Measurements from ENCODE around the gene FBXL16. TPM values are rescaled to one million over a fixed set of nuclear protein-coding genes. Genes with fewer than 3 reads are reported as not detected.

Gene FBXL16
- total and polyA plus RNA-seq, 2 experiments from 2014 or later: 8.9 to 12.6 TPM

GRCh38 chr16:675884-676564 is 29.6 kb downstream of the FBXL16 start:
- Mint-ChIP-seq H3K9me3 (no peaks in the 10 kb centered on the region; the same call in 2 of the 3 replicates), H3K4me3 (0 out of 3 replicates have a peak overlapping the region, but pooled peaks have one; percentile 40), H3K27me3 (ENCODE audit: insufficient read depth, low read depth, poor library complexity) (peaks cover 12% of the 10 kb centered on the region), H3K4me1 (peaks cover 18% of the 10 kb centered on the region), H3K36me3 (ENCODE audit: low read depth) (peaks cover 9% of the 10 kb centered on the region; the same call in 2 of the 3 replicates), H3K27ac (no peak overlapping the region)
- H3K27me3 ChIP-seq (ENCODE audit: insufficient read depth): no peaks in the 10 kb centered on the region
- H3K4me1 ChIP-seq (ENCODE audit: insufficient read depth): peaks cover 11% of the 10 kb centered on the region; the same call in 1 of the 2 replicates
- peaks cover 4% of the 10 kb centered on the region; the same call in 1 of the 2 replicates for H3K79me2 ChIP-seq (replicated peaks; ENCODE audit: insufficient read depth)
- no peaks in the 10 kb centered on the region for H3K9me2 ChIP-seq (ENCODE audit: insufficient read depth)
- peak; percentile 36 for DNase-seq (ENCODE audit: low spot score)
- no peak overlapping the region for H2AFZ ChIP-seq
- H3K4me2 ChIP-seq: peak overlapping the region; percentile 86
- TF ChIP-seq POLR2AphosphoS5 (IDR thresholded peaks at IDR 0.05; ENCODE audit: low read depth): no peak
- TF ChIP-seq REST (IDR thresholded peaks at IDR 0.05; ENCODE audit: unreplicated experiment): no peak
- TF ChIP-seq ZNF114 (CRISPR knock-in tag; IDR thresholded peaks at IDR 0.05): no peak
- no peak for TF ChIP-seq CREB1 (CRISPR knock-in tag; IDR thresholded peaks at IDR 0.05; ENCODE audit: low read depth)
- H3K4me3 ChIP-seq: peak overlapping the region; percentile 66
- no peak; the same call in 2 of the 3 replicates for ATAC-seq
- H3K36me3 ChIP-seq (ENCODE audit: insufficient read depth): peaks cover under 1% of the 10 kb centered on the region; the same call in 1 of the 2 replicates
- H3F3A ChIP-seq (replicated peaks; ENCODE audit: low read depth): peaks cover 18% of the 10 kb centered on the region
- H4K20me1 ChIP-seq (replicated peaks; ENCODE audit: insufficient read depth): peaks cover 3% of the 10 kb centered on the region
- H3K27ac ChIP-seq (ENCODE audit: low read depth): no peak overlapping the region

- Mint-ChIP-seq H3K4me3 (peak within 1 kb of the TSS; percentile 72), H3K27me3 (ENCODE audit: insufficient read depth, low read depth, poor library complexity) (peaks cover 10% of the 10 kb centered on the region), H3K27ac (no peak within 1 kb of the TSS), H3K9me3 (no peaks in the 10 kb centered on the region; the same call in 2 of the 3 replicates), H3K4me1 (peaks cover 17% of the 10 kb centered on the region), H3K36me3 (ENCODE audit: low read depth) (peaks cover 14% of the 10 kb centered on the region; the same call in 2 of the 3 replicates)
- DNase-seq (ENCODE audit: low spot score) (peak; percentile 80), ATAC-seq (peak; percentile 5)
- peaks cover 5% of the 10 kb centered on the region; the same call in 1 of the 2 replicates for H3K36me3 ChIP-seq (ENCODE audit: insufficient read depth)
- H3K9me2 ChIP-seq (ENCODE audit: insufficient read depth): no peaks in the 10 kb centered on the region
- no peaks in the 10 kb centered on the region for H3K79me2 ChIP-seq (replicated peaks; ENCODE audit: insufficient read depth)
- H3F3A ChIP-seq (replicated peaks; ENCODE audit: low read depth): peaks cover 17% of the 10 kb centered on the region
- H3K4me1 ChIP-seq (ENCODE audit: insufficient read depth): peaks cover 11% of the 10 kb centered on the region; the same call in 1 of the 2 replicates
- H3K27ac ChIP-seq (ENCODE audit: low read depth): no peak within 1 kb of the TSS
- H3K4me3 ChIP-seq: peak within 1 kb of the TSS; percentile 66
- H2AFZ ChIP-seq: no peak within 1 kb of the TSS
- peaks cover 3% of the 10 kb centered on the region; the same call in 1 of the 2 replicates for H4K20me1 ChIP-seq (replicated peaks; ENCODE audit: insufficient read depth)
- H3K4me2 ChIP-seq: peak within 1 kb of the TSS; percentile 86
- H3K27me3 ChIP-seq (ENCODE audit: insufficient read depth): no peaks in the 10 kb centered on the region
- peak in 1 of 2 experiments; percentile 31; a peak in 1 of 4 replicates for TF ChIP-seq CTCF (conservative IDR thresholded peaks at IDR 0.05; ENCODE audit: low read depth in 2 of 2)
- TF ChIP-seq ZNF114 (CRISPR knock-in tag; IDR thresholded peaks at IDR 0.05): no peak
- 0 out of 2 replicates have a peak, but pooled peaks have one; percentile 16 for TF ChIP-seq POLR2AphosphoS5 (IDR thresholded peaks at IDR 0.05; ENCODE audit: low read depth)
- no peak for TF ChIP-seq CREB1 (CRISPR knock-in tag; IDR thresholded peaks at IDR 0.05; ENCODE audit: low read depth)
- no peak for TF ChIP-seq NANOG (IDR thresholded peaks at IDR 0.05; ENCODE audit: borderline replicate concordance)
- no peak for TF ChIP-seq EZH2phosphoT487 (IDR thresholded peaks at IDR 0.05; ENCODE audit: unreplicated experiment)
- TF ChIP-seq STAT1 (IDR thresholded peaks at IDR 0.05; ENCODE audit: unreplicated experiment): no peak
Observed at GRCh38 chr16:674968-675883, 30.4 kb downstream of the FBXL16 start, which contains the start of gene RHBDL1. TSS of gene RHBDL1 (plus strand) at chr16:675671. CDS start at chr16:675791, 120 bp downstream.

Measured in GM23338 (cell line).